ENCODE data around the gene PRKN.
A peak's percentile ranks its signal among the peaks of the same experiment; 100 is the strongest.

The PRKN gene

GRCh38 chr6:162727322-162728182, at the start of gene PRKN, which contains the start of gene PACRG:
Gene PRKN (minus strand): TSS chr6:162727766.
Gene PACRG (plus strand): TSS chr6:162727974.
- peak; percentile 94 for DNase-seq

GRCh38 chr6:162777091-162777490, 49.5 kb upstream of the PRKN start:
- no peak for DNase-seq

DNA sequence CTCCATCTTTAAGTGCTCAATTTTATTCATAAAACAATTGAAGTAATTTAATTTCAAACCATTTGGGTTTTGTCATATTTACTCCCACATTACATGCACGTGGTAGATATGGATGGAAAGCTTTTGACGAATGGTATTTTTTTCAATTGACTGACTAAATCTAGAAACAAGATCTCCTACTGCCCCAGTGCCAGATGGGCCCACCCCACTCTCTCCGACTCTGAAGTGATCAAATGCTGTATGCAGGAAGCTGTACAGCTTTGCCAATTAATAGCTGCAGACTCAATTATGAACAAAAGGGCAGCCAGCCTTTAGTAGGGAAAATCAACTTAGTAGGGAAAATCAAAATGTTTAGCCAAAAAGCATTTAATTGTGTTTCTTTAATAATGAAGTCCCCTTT, 46.4 kb upstream of the PRKN start:
- no peak for DNase-seq

- no peak for DNase-seq
These were observed 44.9 kb upstream of the PRKN start for GRCh38 chr6:162772466-162772865.

DNA sequence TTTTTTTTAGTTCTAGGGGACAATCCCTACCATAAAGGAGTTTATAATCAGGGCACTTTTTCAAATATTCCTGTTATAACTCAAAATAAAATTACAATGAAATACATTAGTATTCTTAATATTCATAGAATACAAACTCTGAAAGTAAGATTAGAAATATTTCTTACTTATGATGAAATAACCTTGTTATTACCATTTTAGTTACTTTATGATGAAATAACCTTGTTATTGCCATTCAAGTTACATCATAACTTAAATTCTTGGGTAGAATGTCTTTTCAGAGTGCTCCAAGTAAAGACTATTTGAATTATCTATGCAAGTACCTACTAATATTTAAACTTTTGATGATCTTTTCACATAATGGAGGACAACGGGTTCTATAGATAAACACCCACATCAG, 43.4 kb upstream of the PRKN start:
- no peak for DNase-seq

DNA sequence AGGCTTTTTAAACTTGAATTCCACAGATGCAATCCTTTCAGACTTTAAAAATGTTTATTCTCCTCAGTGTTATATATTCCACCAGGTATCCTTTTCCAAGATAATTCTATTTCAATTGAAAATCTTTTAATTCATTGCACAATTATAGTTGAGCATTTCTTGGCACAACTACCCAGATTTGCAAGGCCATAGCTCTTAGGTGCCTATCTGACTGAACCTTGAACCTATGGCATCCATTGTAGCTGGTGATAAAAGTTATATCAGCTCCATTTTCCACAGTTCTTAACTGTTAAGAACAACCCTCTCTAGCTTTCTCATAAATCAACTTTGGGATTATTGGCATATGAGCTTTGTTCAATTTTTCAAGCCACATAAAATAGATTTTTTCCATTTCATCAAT, 42.6 kb upstream of the PRKN start:
- DNase-seq: no peak

DNA sequence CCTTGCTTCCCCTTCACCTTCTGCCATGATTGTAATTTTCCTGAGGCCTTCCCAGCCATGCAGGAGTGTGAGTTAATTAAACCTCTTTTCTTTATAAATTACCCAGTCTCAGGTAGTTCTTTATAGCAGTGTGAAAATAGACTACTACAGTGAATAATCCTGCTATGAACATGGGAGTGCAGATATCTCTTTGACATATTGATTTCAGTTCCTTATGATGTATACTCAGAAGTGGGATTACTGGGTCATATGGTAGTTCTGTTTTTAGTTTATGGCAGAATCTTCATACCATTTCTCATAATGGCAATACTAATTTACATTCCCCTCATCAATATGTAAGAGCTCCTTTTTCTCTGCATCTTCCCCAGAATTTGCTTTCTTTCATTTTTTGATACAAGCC, 26.2 kb upstream of the PRKN start:
- no peak for DNase-seq

GRCh38 chr6:162751211-162751859, 23.8 kb upstream of the PRKN start:
- no peak for DNase-seq

- DNase-seq: no peak
These were observed 23.2 kb upstream of the PRKN start for GRCh38 chr6:162750776-162751175.

DNA sequence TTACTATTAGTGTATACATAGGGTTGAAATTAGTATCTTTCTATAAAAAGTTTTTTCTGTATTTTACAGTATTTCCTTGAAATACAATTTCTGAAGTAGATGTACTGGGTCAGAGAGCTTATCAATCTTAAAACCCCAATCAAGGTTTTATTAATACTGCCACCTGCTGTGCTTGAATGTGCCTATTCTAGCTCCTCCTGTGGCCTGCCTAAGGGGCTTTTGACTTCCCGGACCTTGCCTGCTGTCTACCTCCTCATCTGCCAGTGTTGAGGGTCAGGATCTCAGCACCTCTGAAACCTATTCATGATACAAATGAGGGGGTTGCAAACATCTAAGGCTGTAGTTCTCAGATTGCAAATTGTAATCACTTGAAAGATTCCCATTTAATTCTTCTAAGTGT, 9.4 kb upstream of the PRKN start:
- no peak for DNase-seq

DNA sequence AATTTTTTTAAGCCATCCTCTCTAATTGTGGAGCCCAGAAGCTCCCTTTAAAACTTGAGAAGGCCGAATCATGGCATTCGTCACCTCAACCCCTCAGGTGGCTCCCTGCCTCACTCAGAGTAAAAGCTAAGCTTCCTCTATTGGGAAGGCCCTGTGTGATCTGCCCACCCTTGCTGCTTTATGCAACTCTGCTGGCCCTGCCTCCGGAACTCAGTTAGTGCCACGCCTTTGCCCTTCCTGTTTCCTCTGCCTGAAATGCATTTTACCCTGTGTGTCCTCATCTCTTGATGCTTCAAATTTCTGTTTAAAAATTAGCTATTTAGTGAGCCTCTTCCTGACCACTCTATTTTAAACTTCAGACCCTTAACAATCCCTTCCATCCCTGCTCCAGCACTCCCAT, 5.9 kb upstream of the PRKN start:
- DNase-seq: no peak

GRCh38 chr6:162730502-162730901, 2.9 kb upstream of the PRKN start:
- no peak for DNase-seq

DNA sequence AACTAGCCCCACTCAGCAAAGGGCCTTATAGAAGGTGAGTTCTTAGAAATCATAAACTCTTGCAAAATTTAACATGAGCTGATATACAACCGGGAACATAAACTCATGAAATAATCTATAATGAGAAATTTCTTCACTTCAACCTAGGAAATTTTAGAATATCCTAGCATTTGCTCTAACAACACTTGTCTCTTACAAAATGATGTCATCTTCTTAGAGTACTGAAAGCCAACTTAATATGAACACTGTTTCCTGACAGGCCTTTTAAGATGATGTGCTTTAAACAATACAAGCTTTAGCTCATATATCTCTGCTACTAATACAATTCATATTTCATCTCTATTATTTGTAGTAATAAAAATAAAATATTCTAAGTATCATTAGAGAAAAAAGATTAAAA, 1.1 kb upstream of the PRKN start:
- no peak for DNase-seq

- DNase-seq: no peak
These were observed 631 bp upstream of the PRKN start for GRCh38 chr6:162728197-162728596.

DNA sequence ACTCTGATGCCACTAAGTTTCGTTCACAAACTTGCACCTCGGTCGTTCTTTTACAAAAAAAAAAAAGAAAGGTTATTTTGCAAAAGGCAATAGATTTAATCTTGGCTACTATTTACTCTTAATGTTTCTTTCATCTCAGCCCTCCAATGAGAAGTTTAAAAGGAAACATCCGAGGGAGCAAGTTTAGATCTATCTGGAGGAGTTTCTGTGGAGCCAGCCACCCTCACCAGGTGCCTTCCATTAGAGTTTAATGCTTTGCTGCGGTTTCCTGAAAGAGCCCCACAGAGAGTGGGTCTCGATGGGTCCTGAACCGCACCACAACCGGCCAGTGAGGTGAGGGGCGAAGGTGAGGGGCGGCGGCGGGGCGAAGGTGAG, 632 bp downstream of the PRKN start:
- DNase-seq: no peak

DNA sequence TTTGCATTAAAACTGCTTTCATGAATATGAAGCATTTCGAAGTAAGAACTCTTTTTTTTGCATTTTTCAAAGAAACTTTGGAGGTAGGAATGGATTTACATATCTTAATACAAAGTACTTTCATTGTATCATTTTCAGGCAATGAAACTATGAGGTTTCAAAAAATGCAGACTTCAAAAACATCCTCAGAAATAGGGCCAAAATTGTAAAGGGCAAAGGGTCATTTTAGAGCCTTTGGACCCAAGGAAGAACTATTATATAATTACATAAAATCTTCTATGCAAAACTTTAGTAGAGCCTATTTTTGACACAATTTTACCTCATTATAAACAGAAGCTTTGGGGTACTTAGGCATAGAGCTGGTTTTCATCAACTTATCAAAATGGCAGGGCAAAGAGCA, 4.9 kb downstream of the PRKN start:
- no peak for DNase-seq

DNA sequence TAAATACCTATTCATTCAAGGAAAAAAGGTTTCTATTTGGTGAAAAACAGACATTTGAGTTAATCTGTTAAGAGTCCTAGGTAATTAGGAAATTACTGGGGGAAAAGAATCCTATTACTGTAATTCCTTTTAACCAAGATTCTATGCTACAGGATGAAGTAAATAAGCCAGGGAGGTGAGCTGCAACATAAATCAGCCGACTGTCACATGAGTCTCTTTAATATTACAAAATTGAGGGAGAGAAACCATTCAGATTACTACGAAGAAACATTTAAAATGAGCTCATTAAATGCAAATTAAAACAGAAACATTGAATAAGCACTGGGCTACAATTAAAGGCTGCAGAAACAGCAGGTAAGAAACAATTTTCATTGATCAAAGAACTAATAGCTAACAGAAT, 5.3 kb downstream of the PRKN start:
- DNase-seq: no peak

GRCh38 chr6:162721404-162721687, 6.2 kb downstream of the PRKN start:
- DNase-seq: no peak

DNA sequence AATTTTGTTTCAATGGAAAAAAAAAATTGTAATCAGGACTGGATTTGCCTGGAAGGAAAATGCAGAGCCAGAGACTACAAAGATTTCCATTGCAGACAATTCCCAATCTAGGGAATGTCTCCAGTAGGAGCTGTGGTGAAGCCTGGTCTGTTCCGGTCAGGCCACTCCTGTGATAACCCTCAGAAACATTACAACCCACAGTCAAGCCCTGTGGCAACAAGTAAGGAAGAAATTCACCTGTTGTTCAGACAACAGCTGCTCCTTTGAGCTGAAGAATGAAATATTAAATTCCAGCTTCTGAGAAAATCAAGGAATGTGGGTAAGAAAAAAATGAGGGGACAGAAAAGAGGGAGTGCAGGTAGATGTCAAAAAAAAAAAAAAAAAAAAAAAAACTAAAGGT, 8.0 kb downstream of the PRKN start:
- no peak for DNase-seq

GRCh38 chr6:162715601-162716000, 12.0 kb downstream of the PRKN start:
- DNase-seq: no peak

DNA sequence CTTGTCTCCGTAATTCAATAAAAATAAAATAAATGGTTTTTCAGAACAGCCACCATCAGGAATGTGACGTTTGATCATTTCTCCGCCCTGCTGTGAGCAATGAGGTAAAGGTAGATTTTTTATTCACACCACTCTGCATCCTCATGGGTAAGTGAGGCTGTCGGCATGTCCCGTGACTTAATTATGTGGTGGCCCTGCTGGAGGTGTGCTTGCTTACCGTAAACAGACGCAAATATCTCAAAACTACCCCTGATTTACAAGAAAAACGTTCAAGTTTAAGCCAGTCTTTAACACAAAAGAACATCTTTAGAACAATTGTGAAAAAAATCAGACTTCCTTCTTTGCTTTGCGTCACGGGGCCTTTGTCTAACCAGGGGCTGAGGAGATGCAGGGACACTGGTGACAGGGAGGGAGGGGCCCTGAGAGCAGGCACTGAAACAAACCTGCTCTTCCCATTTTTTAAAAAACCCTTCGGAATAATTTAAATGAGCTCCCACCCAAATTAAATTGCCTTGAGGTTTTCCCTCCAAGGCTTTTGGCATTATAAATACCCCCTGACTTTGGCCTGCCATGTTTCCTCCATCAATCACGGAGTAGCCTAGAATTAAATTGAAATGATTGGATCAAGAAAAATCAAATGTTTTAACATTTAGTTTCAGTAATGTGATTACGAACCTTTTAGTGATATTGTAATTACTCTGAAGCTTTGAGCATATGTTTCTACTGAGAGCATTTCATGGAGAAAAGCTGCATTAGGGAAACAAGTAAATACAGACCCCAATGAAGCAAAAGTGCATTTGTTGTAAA, 13.4 kb downstream of the PRKN start:
- DNase-seq: no peak

DNA sequence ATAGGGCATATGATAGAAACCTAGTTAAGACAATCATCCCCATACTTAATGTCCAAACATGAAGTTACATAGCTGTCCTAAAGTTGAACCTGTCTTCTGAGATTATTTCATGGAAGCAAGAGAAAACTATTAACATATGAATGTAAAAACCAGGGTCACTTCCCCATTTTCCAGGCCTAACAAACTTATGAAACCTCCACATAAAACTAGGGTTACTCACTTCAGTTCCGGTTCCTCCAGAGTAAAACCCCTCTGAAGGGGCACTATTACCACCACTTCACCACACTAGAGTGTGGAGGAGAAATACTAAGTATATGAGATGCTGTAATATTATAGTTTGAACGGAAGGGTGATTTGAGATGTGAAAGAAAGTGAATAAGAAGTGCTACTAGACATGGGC, 14.9 kb downstream of the PRKN start:
- DNase-seq: no peak

GRCh38 chr6:162711376-162711775, 16.2 kb downstream of the PRKN start:
- DNase-seq: no peak

- no peak for DNase-seq
These were observed 16.6 kb downstream of the PRKN start for GRCh38 chr6:162710936-162711335.
